IMR-90 (cell line): ENCODE data around the gene ITGB4. TPM values are rescaled to one million over a fixed set of nuclear protein-coding genes. Genes with fewer than 3 reads are reported as not detected.

Experiments used
- ATAC-seq: fragments of 200-7000 bp; cut with Tn5 transposase; 2 replicates; pipeline ENCODE4 v1.9.1; 2020; ENCODE audit warnings: low read depth, mild to moderate bottlenecking, moderate library complexity
- BruUV-seq: library from RNA; stranded (reverse); fragments of 400-500 nt; replicated peaks from 2 replicates; lab custom pipeline; 2021; lab: Mats Ljungman, UMichigan
- CTCF ChIA-PET: fragments of 300-600 bp; formaldehyde crosslinking; extraction: SDS; loops from one replicate; lab custom pipeline; 2021; ENCODE audit warnings: antibody characterized with exemption; lab: Yijun Ruan, JAX
- POLR2A ChIA-PET: fragments of 300-600 bp; sonication (Branson Sonifier 250); formaldehyde crosslinking; loops from one replicate; lab custom pipeline; 2022; ENCODE audit warnings: antibody characterized with exemption; ENCODE audit not compliant: unreplicated experiment; lab: Charles Lee
- DNase-seq: peaks from one replicate; pipeline ENCODE4 v3.0.0; 2013
- H2AFZ ChIP-seq: replicated peaks from 2 replicates; pipeline ENCODE3; 2013; ENCODE audit warnings: low read length, mild to moderate bottlenecking; ENCODE audit not compliant: poor library complexity
- H2AK5ac ChIP-seq: 2 replicates; pipeline ENCODE4 v1.6.1; 2013; ENCODE audit warnings: low read depth, low read length, inconsistent platforms
- H2AK9ac ChIP-seq: replicated peaks from 2 replicates; pipeline ENCODE3; 2013; ENCODE audit warnings: mild to moderate bottlenecking, low read depth, low read length, moderate library complexity; ENCODE audit not compliant: poor library complexity
- H2BK120ac ChIP-seq: 2 replicates; pipeline ENCODE4 v1.6.1; 2013; ENCODE audit warnings: low read depth, low read length, inconsistent platforms
- H2BK15ac ChIP-seq: 3 replicates; pipeline ENCODE4 v1.6.1; 2013; ENCODE audit warnings: low read depth, low read length, inconsistent platforms
- H2BK20ac ChIP-seq: 2 replicates; pipeline ENCODE4 v1.6.1; 2013; ENCODE audit warnings: low read depth, mild to moderate bottlenecking, inconsistent platforms, low read length, moderate library complexity
- H2BK5ac ChIP-seq: 2 replicates; pipeline ENCODE4 v1.6.1; 2013; ENCODE audit warnings: mild to moderate bottlenecking, low read depth, low read length, inconsistent platforms; ENCODE audit not compliant: poor library complexity, severe bottlenecking
- H3K14ac ChIP-seq: replicated peaks from 2 replicates; pipeline ENCODE4 v1.6.1; 2013; ENCODE audit warnings: low read depth, low read length, inconsistent platforms
- H3K18ac ChIP-seq: 2 replicates; pipeline ENCODE4 v1.6.1; 2013; ENCODE audit warnings: low read depth, low read length, control low read depth
- H3K23ac ChIP-seq: 2 replicates; pipeline ENCODE4 v1.6.1; 2013; ENCODE audit warnings: low read depth, low read length, inconsistent platforms
- H3K27ac ChIP-seq: 2 replicates; pipeline ENCODE4 v1.5.1; 2013; ENCODE audit warnings: mild to moderate bottlenecking, control low read depth, low read length; ENCODE audit not compliant: insufficient read depth
- H3K27me3 ChIP-seq: 2 replicates; pipeline ENCODE4 v1.6.1; 2013; ENCODE audit warnings: low read length; ENCODE audit not compliant: control insufficient read depth, insufficient read depth
- H3K36me3 ChIP-seq: 2 replicates; pipeline ENCODE4 v1.6.1; 2013; ENCODE audit warnings: low read length, mixed read lengths; ENCODE audit not compliant: control insufficient read depth, insufficient read depth
- H3K4ac ChIP-seq: 2 replicates; pipeline ENCODE4 v1.6.1; 2013; ENCODE audit warnings: low read depth, low read length, inconsistent platforms
- H3K4me1 ChIP-seq: 2 replicates; pipeline ENCODE4 v1.6.1; 2013; ENCODE audit warnings: low read length, mixed read lengths; ENCODE audit not compliant: control insufficient read depth, insufficient read depth
- H3K4me2 ChIP-seq: 2 replicates; pipeline ENCODE4 v1.6.1; 2013; ENCODE audit warnings: low read depth, mild to moderate bottlenecking, control low read depth, low read length, moderate library complexity
- H3K4me3 ChIP-seq: 2 replicates; pipeline ENCODE4 v1.5.1; 2013; ENCODE audit warnings: low read depth, mild to moderate bottlenecking, control low read depth, low read length, moderate library complexity; ENCODE audit not compliant: insufficient read depth
- H3K56ac ChIP-seq: 2 replicates; pipeline ENCODE4 v1.6.1; 2013; ENCODE audit warnings: low read length, inconsistent platforms; ENCODE audit not compliant: insufficient read depth; ENCODE audit errors: extremely low read depth
- H3K79me1 ChIP-seq, 2 experiments: 2 replicates each; pipeline ENCODE4 v1.6.1; 2013; ENCODE audit warnings: low read length in 2 of 2, inconsistent platforms in 1 of 2, low read depth in 1 of 2
- H3K9ac ChIP-seq: 2 replicates; pipeline ENCODE4 v1.6.1; 2013; ENCODE audit warnings: low read depth, low read length, control low read depth
- H3K9me1 ChIP-seq: 2 replicates; pipeline ENCODE4 v1.6.1; 2013; ENCODE audit warnings: low read length, inconsistent platforms; ENCODE audit not compliant: insufficient read depth
- H3K9me3 ChIP-seq: 2 replicates; pipeline ENCODE4 v1.6.1; 2013; ENCODE audit warnings: low read length; ENCODE audit not compliant: control insufficient read depth, insufficient read depth
- H4K20me1 ChIP-seq: 2 replicates; pipeline ENCODE4 v1.6.1; 2013; ENCODE audit warnings: low read length, inconsistent platforms; ENCODE audit not compliant: insufficient read depth
- H4K5ac ChIP-seq: 2 replicates; pipeline ENCODE4 v1.6.1; 2013; ENCODE audit warnings: mild to moderate bottlenecking, low read depth, low read length, control low read depth
- H4K8ac ChIP-seq, 2 experiments: 2 replicates each; pipeline ENCODE4 v1.6.1; 2013; ENCODE audit warnings: low read depth in 2 of 2, low read length in 2 of 2, control low read depth in 1 of 2, inconsistent platforms in 1 of 2
- H4K91ac ChIP-seq: 2 replicates; pipeline ENCODE4 v1.6.1; 2013; ENCODE audit warnings: low read depth, low read length, inconsistent platforms; ENCODE audit not compliant: insufficient read depth
- BHLHE40 ChIP-seq: fragments of 150-350 bp; IDR thresholded peaks from 2 replicates; pipeline ENCODE4 v1.6.1; 2016; ENCODE audit warnings: mild to moderate bottlenecking, low read depth, low read length
- CEBPB ChIP-seq: IDR thresholded peaks from 2 replicates; pipeline ENCODE4 v1.6.1; 2012; ENCODE audit warnings: low read depth, low read length, improper control_type of control experiment
- CHD1 ChIP-seq: IDR thresholded peaks from 2 replicates; pipeline ENCODE4 v1.6.1; 2012; ENCODE audit warnings: low read depth, low read length, improper control_type of control experiment
- CTCF ChIP-seq: conservative IDR thresholded peaks from 2 replicates; pipeline ENCODE4 v1.5.1; 2012; ENCODE audit warnings: mild to moderate bottlenecking, low read depth, low read length, improper control_type of control experiment
- FOS ChIP-seq: fragments of 150-350 bp; IDR thresholded peaks from 2 replicates; pipeline ENCODE4 v1.6.1; 2016; ENCODE audit warnings: low read depth, low read length
- MAFK ChIP-seq: IDR thresholded peaks from 2 replicates; pipeline ENCODE4 v1.6.1; 2012; ENCODE audit warnings: low read depth, low read length, improper control_type of control experiment
- MAZ ChIP-seq: IDR thresholded peaks from 2 replicates; pipeline ENCODE4 v1.6.1; 2012; ENCODE audit warnings: low read depth, mild to moderate bottlenecking, low read length, improper control_type of control experiment, moderate library complexity, borderline replicate concordance
- MXI1 ChIP-seq: IDR thresholded peaks from 2 replicates; pipeline ENCODE4 v1.6.1; 2012; ENCODE audit warnings: low read depth, mild to moderate bottlenecking, low read length, moderate library complexity, borderline replicate concordance
- NFE2L2 ChIP-seq: fragments of 150-350 bp; IDR thresholded peaks from 2 replicates; pipeline ENCODE4 v1.6.1; 2016; ENCODE audit warnings: low read depth, mild to moderate bottlenecking, low read length
- POLR2A ChIP-seq: IDR thresholded peaks from 2 replicates; pipeline ENCODE4 v1.6.1; 2012; ENCODE audit warnings: mild to moderate bottlenecking, low read depth, low read length
- RAD21 ChIP-seq: IDR thresholded peaks from 2 replicates; pipeline ENCODE4 v1.6.1; 2012; ENCODE audit warnings: low read length, improper control_type of control experiment
- RCOR1 ChIP-seq: IDR thresholded peaks from 2 replicates; pipeline ENCODE4 v1.6.1; 2012; ENCODE audit warnings: mild to moderate bottlenecking, low read length, improper control_type of control experiment; ENCODE audit not compliant: insufficient replicate concordance
- SMC3 ChIP-seq: fragments of 150-350 bp; IDR thresholded peaks from 2 replicates; pipeline ENCODE4 v1.6.1; 2016; ENCODE audit warnings: low read depth, mild to moderate bottlenecking, antibody characterized with exemption, low read length, moderate library complexity
- USF2 ChIP-seq: fragments of 150-350 bp; IDR thresholded peaks from 2 replicates; pipeline ENCODE4 v1.6.1; 2017; ENCODE audit warnings: mild to moderate bottlenecking, antibody characterized with exemption, low read length, low read depth
- WGBS, 2 experiments: methylation state at CpG; one replicate each; pipeline versions ENCODE4 v1.1.5 to v1.1.7; 2013; ENCODE audit warnings: missing lambda C conversion rate in 2 of 2; ENCODE audit not compliant: insufficient read length in 1 of 2; ENCODE audit errors: extremely low coverage in 2 of 2; 5-methylcytosine and 5-hydroxymethylcytosine counted together
- dilution Hi-C: fragments of 300-500 bp; cut with HindIII; formaldehyde crosslinking; loops from one replicate; pipeline ENCODE4 v1.14.3; 2018; ENCODE audit warnings: low sequenced_read_pairs; ENCODE audit not compliant: unreplicated experiment
- in situ Hi-C: fragments of 300-500 bp; cut with MboI; formaldehyde crosslinking; loops from 3 replicates; pipeline ENCODE4 v1.14.3; 2019; ENCODE audit warnings: low sequenced_read_pairs, inconsistent platforms, mixed read lengths
- intact Hi-C: fragments of 100-400 bp; cut with micrococcal nuclease; formaldehyde crosslinking; loops from 2 replicates; pipeline ENCODE4 v1.10.0; 2022
- polyA plus RNA-seq, 3 experiments: library from polyadenylated mRNA; depleted of rRNA; stranded (reverse); fragments of >200 nt; gene quantifications; 2 replicates each; pipeline ENCODE4 v1.2.3, GENCODE V29; 2012; ENCODE audit warnings: low replicate concordance in 1 of 3
- total RNA-seq: library from RNA; depleted of rRNA; stranded (reverse); fragments of >200 nt; gene quantifications from 2 replicates; pipeline ENCODE4 v1.2.3, GENCODE V29; 2012

The ITGB4 gene
- total and polyA plus RNA-seq, 2 of the 4 experiments (the other 2 are of a cell fraction), result under 0.01 to 0.27 TPM

- no peak overlapping the region for H3K4ac ChIP-seq
- no peak overlapping the region for H3K4me3 ChIP-seq
- no peak overlapping the region for H4K5ac ChIP-seq
- BruUV-seq, result no TSS peak
- H3K23ac ChIP-seq, result no peak overlapping the region
- no peak overlapping the region for H2BK5ac ChIP-seq
- intact Hi-C loops (no loop called here), dilution Hi-C loops (no loop called here), in situ Hi-C loops (no loop called here)
- no peaks in the 10 kb centered on the region; the same call in 1 of the 2 replicates for H3K9me1 ChIP-seq
- no CpG with 5 or more reads among the region's 3 CpGs for WGBS, 2 experiments
- no peak overlapping the region for H4K91ac ChIP-seq
- peaks cover 16% of the 10 kb centered on the region; the same call in 1 of the 2 replicates for H4K20me1 ChIP-seq
- H2BK120ac ChIP-seq, result no peak overlapping the region
- no peak overlapping the region for H2AFZ ChIP-seq
- DNase-seq, result no peak
- CTCF ChIA-PET, result interaction anchor here (1.5 kb wide), 1 partner anchor 71 kb away, joined by 7 read pairs; no protein-coding TSS in a partner anchor
- H3K56ac ChIP-seq, result no peak overlapping the region
- H4K8ac ChIP-seq, result no peak overlapping the region
- no peak overlapping the region for H2BK20ac ChIP-seq
- TF ChIP-seq USF2 (no peak), CEBPB (no peak), MAFK (no peak), MAZ (no peak), NFE2L2 (no peak), RCOR1 (no peak), FOS (no peak), RAD21 (no peak), BHLHE40 (no peak), SMC3 (no peak), CHD1 (no peak), POLR2A (no peak), MXI1 (no peak), CTCF (no peak)
- no peak overlapping the region for H2AK9ac ChIP-seq
- H2AK5ac ChIP-seq, result no peak overlapping the region
- no peak overlapping the region for H3K18ac ChIP-seq
- ATAC-seq, result no peak
- peaks cover 48 to 67% of the 10 kb centered on the region in 2 experiments for H3K79me1 ChIP-seq
- no peaks in the 10 kb centered on the region for H3K9me3 ChIP-seq
- no peak overlapping the region for H3K14ac ChIP-seq
- no peak overlapping the region for H3K27ac ChIP-seq
- no peaks in the 10 kb centered on the region for H3K27me3 ChIP-seq
- no peak overlapping the region for H3K4me2 ChIP-seq
- H3K4me1 ChIP-seq, result no peaks in the 10 kb centered on the region
- peaks cover 31% of the 10 kb centered on the region for H3K36me3 ChIP-seq
- no peak overlapping the region for H2BK15ac ChIP-seq
- no peak overlapping the region for H3K9ac ChIP-seq
- POLR2A ChIA-PET, result no interaction called here
Measured at GRCh38 chr17:75676461-75676860, 44.8 kb upstream of the ITGB4 start.
